Stimulated activated CD4-positive, alpha-beta T cell treated with anti-CD3 and anti-CD28 coated beads, TNF-alpha, amount 100 ng/mL, for 1 hour (primary cell): Measurements from ENCODE around the gene SH3BP2.

Source experiments
- DNase-seq, 3 donors: peaks; one replicate each; pipeline ENCODE4 v3.0.0-alpha.2; 2020; ENCODE audit warnings: low read depth in 3 of 3, low spot score in 1 of 3

The SH3BP2 gene

DNA sequence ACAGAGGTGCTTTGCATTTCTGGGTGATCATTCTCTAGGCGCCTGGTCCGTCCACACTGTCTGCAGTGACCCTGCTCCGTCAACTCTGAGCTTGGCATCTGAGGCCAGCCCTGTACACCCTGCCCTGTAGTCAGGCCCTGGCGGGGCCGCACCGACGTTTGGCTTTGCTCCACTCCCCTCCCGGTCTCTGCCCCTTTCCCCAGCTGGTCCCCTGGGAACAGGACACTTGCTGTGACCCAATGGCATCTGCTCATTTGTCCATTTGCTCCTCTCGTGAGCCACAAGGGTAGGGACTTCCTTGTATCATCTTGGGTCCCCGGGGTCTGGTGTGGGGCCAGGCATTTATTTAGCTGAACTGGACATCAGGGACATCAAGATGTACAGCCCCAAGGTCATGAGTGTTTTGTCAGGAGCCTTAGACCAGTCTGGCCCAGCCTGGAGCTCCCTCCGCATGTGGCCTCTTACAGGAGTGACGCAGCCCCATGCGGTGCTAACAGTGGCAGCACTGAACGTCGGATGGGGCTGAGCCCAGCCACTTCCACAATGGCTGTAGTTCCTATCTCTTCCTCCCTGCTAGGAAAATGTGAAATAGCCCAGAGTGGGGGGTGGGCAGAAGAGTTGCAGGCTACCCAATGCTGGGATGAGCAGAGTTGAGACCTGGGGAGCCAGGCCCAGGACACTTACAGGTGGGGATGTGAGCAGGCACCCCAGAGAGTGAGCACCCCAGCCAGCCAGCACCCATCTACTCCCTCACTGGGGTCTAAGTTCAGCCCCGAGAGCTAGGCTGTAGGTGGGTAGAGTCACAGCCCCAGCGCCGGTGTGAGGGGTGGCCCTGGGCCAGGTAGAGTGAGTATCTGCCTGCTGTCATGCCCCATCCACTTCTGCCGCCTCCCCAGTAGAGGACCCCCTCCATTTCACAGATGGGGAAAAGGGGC lies 2.0 kb upstream of the SH3BP2 start:
- DNase-seq: no peak

DNA sequence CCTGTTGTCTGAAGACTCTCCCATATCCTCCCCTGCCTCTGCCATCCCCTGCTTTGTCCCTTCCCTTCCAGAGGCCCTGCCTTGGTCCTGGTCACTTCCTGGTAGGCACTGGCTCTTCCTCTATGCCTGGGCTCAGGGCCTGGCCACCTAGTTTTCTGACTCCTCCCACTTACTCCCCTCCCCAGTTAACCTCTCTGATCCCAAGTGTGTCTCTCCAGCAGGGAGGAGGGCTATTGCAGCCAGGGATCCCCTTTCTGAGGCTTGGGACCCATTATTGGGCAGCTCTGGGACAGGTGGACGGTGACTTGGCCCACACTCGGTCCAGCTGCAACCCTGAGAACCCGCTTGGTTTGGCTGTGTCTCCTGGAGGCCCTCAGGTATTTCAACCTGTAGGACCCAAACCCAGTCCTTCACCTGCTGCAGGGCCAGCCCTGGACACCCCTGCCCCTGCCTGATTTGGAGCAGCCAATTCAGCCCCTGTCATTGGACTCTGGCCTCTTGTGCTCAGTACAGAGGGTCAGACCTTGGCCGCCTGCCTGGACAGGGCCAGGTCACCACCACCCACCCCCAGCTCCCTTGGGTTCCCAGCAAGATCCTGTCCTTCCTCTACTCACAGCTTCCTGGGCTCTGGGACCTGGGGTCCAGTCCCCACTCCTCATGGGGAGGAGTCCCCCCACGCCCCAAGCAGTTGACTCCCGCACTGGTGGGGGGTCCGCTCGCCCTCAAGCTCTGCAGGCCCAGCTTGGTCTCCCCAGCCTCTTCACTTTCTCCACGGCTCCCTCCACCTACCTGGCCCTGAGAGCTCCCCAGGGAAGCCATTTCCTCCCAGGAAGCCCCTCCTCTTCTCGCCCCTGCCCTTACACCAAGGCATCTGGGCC lies 1.1 kb upstream of the SH3BP2 start:
- no peak for DNase-seq

DNA sequence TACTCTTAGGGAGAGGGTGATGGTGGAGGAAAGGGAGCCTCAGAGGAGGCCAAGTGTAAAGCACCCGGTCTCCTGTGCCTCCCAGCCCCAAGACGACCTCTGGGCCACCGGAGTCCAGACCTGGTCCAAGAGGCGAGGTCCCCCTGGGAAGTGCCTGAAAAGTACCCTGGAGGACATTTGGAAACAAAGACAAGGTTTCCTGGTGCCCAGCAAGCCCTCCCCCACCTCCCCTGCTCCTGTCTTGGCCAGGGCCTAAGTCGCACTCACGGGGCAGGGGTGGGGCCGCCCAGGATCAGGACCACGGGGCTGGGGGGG lies 532 bp upstream of the SH3BP2 start:
- DNase-seq: no peak

GRCh38 chr4:2793586-2794485 lies 951 bp downstream of the SH3BP2 start:
- DNase-seq: no peak

- no peak for DNase-seq
Observed at GRCh38 chr4:2794486-2795299, 1.8 kb downstream of the SH3BP2 start.

GRCh38 chr4:2795300-2795892 lies 2.5 kb downstream of the SH3BP2 start:
- DNase-seq: no peak

GRCh38 chr4:2795893-2796848 lies 3.3 kb downstream of the SH3BP2 start:
- no peak for DNase-seq

DNA sequence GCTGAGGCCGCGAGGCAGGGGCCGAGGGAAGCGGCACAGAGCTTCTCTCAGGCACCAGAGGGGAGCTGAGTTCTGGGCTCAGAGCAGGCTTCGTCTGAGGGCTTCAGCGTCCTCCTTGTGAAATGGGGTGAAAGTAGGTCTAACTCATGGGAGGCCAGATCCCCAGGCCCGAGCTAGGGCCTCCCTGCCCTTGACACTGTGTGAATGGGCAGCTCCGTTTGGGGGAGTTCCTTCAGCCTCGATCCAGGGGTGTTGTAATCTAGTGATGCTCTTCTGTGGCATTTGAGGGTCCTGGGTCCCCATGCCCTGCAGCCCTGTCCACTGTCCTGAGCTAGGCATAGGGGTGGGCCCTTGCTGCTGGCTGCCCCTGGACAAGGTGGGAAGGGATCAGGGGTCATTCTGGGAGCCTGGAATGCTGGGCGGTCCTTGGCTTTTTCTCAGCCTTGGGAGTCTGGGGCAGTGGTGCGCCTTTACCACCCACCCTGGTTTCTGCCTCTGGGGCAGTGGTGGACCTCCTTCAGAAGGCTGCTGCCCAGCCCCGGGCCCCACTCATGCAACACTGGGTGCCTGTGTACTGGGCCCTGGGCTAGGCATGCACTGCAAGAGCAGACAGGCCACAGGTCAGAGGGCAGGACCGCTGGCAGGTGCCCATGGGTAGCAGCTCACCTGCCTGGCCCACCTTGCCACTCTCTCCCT lies 4.1 kb downstream of the SH3BP2 start:
- DNase-seq: no peak

- DNase-seq: no peak
Observed at GRCh38 chr4:2797545-2798305, 4.8 kb downstream of the SH3BP2 start.

DNA sequence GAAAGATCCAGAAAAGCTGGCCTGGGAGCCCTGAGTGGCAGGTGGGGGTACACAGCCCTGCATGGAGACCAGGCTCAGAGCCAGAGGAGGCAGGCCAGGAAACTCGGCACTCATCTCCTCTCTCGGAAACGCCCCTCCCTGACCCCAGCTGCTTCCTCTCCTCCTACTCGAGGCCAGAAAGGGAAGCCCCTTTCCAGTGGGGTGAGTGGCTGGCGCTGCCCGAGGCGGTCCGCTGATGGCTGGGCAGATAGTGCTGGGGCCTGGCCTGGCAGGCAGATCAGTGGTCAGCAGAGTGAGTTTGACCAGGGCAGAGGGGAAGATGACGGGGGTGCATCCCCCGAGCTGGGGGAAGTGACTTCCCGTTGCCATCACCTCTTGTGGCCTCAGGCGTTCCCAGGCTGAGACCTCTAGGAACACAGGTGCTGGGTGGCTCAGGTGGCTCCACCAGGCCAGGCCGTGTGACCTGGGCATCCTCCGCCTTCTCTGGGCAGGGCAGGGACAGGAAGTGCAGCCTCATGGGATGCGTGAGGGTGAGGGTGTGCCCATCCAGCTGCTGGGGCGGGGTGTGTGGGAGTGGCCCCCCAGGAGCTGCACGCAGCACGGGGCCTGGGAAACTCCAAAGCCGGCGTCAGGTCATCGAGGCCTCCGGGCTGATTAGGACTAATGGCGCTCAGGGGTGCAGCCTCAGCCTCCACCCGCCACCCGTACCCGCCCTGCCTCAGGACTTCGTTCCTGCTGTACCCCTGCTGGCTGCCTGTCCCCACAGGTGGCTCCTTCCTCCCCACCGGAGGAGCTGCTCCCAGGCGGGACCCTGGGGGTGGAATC lies 5.7 kb downstream of the SH3BP2 start:
- DNase-seq: no peak

GRCh38 chr4:2799224-2799911 lies 6.5 kb downstream of the SH3BP2 start:
- DNase-seq: no peak

- no peak for DNase-seq
Observed at GRCh38 chr4:2799971-2800690, 7.2 kb downstream of the SH3BP2 start.

DNA sequence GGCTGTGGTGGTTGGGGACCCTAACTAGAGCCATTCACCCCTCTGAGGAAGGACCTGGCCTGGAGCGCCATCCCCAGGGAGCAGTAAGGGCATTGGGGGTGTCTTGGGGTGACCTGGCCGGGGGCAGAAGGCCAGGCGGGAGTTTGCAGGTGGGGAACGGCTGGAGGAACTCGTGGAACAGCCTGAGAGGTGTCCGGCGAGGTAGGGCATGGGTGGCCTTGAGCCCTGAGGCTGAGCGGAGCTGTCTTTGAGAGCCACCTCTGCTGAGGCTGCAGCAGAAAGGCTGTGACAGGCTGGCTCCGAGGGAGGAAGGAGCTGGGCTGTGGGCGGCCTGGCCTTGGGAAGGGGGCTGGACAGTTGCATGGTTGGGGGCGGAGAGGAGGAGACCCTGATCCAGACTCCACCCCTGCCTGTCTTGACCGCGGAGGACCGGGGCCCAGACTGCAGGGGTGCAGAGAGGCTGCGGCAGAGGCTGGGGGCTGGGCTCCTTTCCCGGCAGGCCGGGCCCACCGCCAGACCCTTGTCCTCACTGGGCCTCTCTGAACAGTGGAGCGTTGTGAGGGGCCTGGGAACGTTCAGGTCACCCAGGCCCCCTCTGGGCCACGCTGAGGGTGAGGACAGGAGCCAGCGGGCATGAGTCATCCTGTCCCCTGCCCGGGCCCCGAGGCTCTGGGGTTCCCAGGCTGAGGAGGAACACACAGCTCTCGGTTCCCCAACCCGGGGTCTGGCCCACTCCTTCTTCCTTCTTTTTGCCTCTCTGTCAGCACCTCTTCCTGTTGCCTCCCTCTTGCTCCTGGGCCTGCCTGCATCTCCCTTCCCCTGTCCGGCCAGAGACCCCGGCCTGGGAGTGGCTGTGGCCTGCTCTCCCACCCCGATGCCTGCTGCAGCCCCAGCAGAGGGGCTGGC lies 8.1 kb downstream of the SH3BP2 start:
- no peak for DNase-seq
